Activated CD8-positive, alpha-beta memory T cell treated with anti-CD3 and anti-CD28 coated beads for 48 hours (primary cell): ENCODE measurements around the gene ZNF385C.

Experiments used
- DNase-seq, 3 experiments: peaks; one replicate each; pipeline ENCODE4 v3.0.0-alpha.2; 2020; ENCODE audit warnings: low read depth in 2 of 3, low spot score in 2 of 3

The ZNF385C gene

GRCh38 chr17:42051645-42052044, 46.6 kb downstream of the ZNF385C start:
- DNase-seq = no peak

DNA sequence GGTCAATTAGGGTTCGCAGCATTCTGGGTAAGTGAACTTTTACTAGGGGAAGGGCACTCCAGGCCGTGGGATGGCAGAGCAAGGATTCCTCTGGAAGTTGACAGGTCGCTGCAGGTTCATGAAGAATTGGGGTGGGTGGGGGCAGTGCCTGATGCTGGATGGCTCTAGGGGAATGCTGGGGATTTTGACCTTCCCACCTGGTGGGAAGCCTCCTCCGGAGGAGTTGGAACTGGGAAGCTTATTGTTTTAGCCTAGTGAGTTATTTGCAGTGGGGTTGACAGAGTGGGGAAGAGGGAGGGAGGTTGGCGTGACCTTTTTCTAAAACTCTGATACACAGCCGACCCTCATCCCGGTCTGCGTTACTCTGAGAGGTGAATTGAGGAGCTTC, 47.3 kb downstream of the ZNF385C start:
- DNase-seq = no peak

- peak in 1 of 3 experiments; percentile 21 for DNase-seq
These were observed 47.8 kb downstream of the ZNF385C start, which contains the start of gene C17orf113 for GRCh38 chr17:42050393-42051012. C17orf113 (minus strand) TSS chr17:42050601; CDS start chr17:42043376, 7,225 bp downstream.

DNA sequence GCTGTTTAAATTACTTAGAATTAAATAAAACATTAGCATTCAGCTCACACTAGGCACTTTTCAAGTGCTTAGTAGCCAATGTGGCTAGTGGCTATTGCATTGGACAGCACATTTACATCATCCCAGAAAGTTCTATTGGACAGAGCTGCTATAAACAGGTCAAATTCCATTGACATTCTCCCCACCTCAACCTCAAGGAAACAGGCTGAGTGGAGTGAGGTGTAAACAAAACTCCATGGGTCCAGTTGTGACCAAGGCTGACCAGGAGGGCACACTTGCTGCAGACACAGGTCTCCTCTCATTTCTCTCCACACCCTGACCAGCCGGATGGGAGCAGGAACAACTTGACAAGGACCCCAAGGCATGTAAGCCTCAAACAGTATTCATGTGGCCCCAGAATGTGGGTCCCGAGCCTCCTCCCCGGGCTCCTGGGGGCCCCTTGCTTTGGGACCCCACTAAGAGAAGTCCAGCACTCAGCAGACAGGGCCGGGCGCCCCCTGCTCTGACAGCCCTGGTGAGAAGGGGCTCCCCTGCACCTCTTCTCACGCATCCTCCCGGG, 48.4 kb downstream of the ZNF385C start:
- DNase-seq = no peak

- no peak for DNase-seq
These were observed 50.9 kb downstream of the ZNF385C start for GRCh38 chr17:42047343-42047742.

- no peak for DNase-seq
These were observed 52.6 kb downstream of the ZNF385C start for GRCh38 chr17:42045719-42046118.

DNA sequence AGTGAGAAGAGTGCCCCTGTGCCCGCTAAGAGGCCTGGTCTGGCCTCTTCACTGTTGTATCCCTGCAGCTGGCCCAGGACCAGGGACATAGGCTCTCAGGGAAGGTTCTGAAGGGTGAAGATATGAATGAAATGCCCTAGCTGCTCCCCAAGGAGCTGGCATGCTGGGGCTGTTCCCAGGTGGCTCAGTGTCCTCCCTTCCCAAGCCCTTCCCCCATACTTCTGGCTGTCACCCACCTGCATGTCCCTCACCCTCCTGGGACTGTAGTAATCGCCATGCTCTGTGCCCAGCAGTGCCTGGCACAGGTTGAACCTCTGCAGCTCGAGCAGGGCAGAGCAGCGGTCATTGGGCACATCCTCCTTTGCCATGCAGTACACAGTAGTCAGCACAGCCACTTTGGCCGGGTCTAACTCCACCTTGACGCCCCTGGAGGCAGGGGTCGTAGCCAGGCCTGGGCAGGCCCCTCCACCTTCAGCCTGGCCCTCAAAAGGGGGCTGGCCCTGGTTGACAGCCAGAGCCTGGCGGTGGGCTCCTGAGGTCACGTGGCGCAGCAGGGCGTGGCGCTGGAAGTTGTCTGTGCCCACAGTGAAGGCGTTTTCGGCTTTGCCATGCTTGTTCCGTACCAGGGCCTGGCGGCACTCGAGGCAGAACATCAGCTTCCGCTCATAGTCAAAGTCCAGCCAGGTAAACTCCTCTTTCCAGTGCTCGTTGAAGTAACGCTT, 55.5 kb downstream of the ZNF385C start:
- no peak for DNase-seq

GRCh38 chr17:42041619-42042018, 56.7 kb downstream of the ZNF385C start:
- no peak for DNase-seq

- DNase-seq = no peak
These were observed 57.5 kb downstream of the ZNF385C start for GRCh38 chr17:42040818-42041217.

DNA sequence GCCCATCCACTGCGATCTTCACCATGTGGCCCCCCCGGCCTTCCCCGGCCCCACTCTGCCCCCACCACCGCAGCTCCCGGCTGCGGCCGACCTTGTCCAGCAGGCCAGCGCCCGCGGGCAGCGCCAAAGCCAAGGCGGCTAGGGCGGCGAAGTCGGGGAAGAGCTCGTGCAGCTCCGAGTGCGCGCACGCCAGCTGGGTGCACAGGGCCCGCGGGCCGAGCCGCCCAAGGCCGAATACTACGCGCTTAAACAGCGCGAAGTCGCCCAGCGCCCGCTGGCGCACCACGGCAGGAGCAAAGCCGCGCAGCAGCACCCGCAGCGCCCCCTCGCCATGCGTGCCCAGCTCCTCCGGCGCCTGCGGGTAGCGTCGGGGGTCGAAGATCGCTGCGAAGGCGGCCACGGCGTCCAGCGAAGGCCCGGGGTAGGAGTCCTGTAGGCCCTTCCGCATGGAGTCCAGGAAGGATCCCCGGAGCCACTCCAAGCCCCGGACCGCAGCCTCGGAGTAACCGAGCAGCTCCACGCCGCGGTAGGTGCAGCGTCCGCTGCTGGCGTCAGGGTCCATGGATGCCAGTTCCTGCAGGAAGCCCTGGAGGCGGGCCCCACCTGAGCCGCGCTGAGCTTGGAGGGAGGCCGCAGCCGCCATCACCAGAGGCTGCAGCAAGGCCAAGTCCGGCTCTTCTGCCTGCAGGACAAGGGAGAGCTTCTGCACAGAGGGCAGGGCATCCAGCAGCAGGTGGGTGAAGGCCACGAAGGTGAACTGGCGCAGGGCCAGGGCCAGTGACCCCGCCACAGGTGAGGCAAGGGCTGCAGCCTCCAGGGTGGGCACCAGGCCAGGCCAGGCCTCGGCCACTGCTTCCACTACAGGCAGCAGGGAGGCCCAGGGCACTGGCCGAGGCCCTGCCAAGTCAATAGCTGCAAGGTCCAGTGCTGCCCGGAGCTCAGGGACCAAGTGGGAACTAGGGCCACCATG, 58.2 kb downstream of the ZNF385C start:
- no peak for DNase-seq

GRCh38 chr17:42038221-42038973, 59.9 kb downstream of the ZNF385C start:
- no peak for DNase-seq

DNA sequence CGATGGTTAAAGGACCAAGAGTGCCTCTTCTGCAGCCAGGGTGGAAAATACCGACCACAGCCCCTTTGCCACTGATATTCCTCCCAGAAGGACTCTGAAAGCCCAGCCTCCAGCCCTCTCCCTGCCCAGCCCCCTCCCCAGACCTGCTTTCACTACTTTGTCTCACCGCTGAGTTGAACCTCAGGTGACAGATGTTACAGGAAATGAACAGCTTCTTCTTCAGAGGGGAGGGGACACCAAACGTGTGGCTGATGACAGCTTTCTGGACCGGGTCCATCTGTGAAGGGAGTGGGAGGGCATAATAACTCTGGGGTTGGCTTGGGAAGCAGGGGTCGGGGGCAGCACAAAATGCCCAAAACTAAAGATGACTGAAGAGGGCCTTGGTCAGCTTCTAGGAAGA, 64.2 kb downstream of the ZNF385C start:
- no peak for DNase-seq

DNA sequence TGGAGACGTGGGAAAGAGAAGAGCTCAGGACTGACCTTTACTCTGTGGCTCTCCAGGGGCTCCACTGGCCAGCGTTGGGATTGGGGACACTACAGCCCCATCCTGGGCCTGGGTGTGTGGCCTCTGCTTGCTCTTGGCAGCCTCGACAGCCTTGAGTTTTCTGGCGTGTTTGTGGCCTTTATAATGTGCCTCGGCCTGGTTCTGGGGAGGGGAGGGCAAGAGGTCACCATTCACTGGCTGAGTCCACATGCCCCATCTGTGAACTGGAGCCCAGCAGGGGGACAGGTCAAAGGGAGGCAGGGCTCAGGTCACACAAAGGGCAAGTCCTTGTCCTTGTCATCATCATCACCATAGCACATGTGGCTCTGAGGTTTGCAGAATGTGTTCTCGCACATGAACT, 66.7 kb downstream of the ZNF385C start:
- DNase-seq = no peak

DNA sequence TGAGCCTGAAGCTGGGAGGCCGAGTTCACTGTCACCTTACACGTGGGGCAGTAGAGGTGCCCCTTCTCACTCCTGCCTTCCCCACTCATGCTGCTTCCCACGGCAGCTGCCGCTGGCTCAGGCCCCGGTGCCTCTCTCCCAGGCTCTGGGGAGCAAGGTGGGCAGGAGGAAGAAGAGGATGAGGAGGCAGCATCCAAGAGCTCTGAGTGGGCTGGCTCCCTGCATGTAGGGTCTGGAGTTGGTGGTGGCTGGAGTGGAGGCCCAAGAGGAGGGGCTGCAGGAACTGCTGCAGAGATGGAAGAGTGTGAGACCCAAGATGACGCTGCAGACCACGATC, 69.5 kb downstream of the ZNF385C start:
- DNase-seq = no peak

DNA sequence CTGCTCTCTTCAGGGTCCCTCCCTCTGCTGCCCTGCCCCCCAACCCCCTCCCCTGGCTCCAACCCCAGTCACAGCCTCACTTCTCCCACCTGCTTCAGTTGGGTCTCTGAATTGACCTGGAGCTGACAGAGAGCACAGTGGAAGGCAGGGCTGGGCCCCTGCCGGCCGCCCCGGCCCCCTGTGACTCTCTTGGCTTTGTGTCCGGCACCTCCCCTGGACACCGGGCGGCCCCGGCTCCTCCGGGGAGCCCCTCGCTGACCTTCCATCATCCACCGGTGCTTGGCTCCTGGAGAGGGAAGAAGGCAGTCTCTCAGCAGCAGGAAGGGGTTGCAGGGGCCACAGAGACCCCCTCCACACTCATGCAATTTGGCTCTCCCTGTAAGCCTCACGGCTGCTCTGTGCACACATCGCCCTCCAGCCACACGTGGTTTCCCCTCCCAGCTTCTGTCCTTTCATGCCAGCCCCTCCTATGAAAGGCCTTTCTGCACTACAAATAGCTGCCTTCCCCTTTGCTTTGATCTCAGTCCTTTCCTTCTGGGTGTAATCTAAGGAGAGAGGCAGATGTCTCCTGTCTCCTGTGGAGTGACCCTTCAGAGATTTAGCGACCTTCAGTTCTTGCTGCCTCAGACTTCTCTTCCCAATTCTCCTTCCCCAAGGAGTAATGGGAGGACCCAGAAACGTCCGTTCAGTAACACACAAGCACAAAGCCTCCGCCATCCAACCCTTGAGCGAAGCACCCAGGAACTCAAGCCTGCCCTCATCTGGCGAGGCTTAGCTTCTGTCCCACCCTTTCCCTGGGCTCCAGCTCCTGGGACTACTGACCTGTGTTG, 70.1 kb downstream of the ZNF385C start:
- DNase-seq = no peak

GRCh38 chr17:42027590-42027889, 70.7 kb downstream of the ZNF385C start:
- DNase-seq = no peak

DNA sequence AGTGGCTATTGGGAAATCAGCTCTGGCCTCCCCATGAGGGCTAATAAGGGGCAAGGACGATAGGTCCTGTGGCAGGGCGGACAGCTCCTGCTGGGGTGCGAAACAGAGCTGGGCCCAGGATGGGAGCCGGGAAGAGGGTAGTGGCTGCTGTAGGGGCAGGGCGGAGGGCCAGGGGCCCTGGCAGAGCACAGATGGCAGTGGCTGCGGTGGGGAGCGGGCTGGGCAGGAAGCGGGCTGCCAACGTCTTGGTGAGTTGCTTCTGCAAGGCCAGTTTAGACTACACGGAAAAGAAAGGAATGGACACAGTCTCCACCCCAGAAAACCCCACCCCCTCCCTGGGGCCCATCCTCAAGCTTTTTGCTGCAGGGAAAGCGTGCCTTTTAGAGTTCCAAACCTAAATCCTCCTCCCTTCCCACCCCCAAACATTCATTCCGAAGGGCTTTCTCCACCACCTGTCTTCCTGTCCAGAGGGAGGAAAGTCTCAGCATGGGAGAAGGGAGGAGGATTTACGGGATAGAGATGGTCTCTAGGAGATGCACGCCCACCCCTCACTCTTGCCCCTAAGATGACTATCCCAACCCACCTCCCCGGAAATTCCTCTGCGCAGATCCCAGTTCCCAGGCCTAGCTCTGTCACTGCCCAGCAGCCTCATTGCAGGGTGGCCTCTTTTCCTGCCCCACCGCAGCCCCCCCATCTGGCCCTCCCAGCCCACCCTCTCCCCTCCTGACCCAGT, 71.2 kb downstream of the ZNF385C start:
- no peak for DNase-seq

GRCh38 chr17:42025936-42026335, 72.3 kb downstream of the ZNF385C start:
- DNase-seq = no peak

DNA sequence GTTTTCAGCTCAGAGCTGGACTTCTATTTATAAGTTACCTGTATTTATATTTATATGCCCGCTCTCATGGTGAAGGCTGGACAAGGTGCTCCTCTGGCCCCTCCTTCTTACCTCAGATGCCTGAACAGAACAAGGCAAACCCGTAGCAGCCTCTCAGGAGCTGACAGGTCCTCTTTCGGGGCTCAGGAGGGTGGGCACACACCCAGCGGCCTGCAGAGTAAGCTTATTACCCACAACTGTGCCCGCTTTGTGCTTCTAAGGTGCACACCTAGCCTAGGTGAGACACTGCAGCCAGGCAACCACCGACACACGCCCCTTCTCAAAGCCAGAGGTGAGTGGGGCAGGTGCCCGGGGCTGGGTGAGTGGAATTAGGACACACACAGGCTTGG, 73.1 kb downstream of the ZNF385C start:
- DNase-seq = no peak
